ENCODE measurements around the gene TUBB2B.
"Not testable (repeated sequence)": the region's sequence is repeated elsewhere in the genome, so short reads cannot be mapped to it uniquely, and the experiment has no call there.

Gene TUBB2B

GRCh38 chr6:3189192-3189591, 38.3 kb downstream of the TUBB2B start:
- not testable (repeated sequence) for DNase-seq (ENCODE audit: low read depth in 2 of 2)

- no peak for DNase-seq (ENCODE audit: low read depth in 2 of 2)
Measured at GRCh38 chr6:3188262-3188661, 39.2 kb downstream of the TUBB2B start.

- DNase-seq (ENCODE audit: low read depth in 2 of 2) = no peak
Measured at GRCh38 chr6:3186974-3187382, 40.5 kb downstream of the TUBB2B start.

GRCh38 chr6:3183066-3183465, 44.4 kb downstream of the TUBB2B start:
- no peak for DNase-seq (ENCODE audit: low read depth in 2 of 2)

GRCh38 chr6:3181105-3181504, 46.3 kb downstream of the TUBB2B start:
- no peak for DNase-seq (ENCODE audit: low read depth in 2 of 2)

- not testable (repeated sequence) for DNase-seq (ENCODE audit: low read depth in 2 of 2)
Measured at GRCh38 chr6:3179945-3180344, 47.5 kb downstream of the TUBB2B start.

- DNase-seq (ENCODE audit: low read depth in 2 of 2) = not testable (repeated sequence)
Measured at GRCh38 chr6:3178666-3179065, 48.8 kb downstream of the TUBB2B start.

GRCh38 chr6:3176562-3177355, 50.7 kb downstream of the TUBB2B start:
- no peak for DNase-seq (ENCODE audit: low read depth in 2 of 2)

GRCh38 chr6:3175715-3176402, 51.6 kb downstream of the TUBB2B start:
- no peak for DNase-seq (ENCODE audit: low read depth in 2 of 2)
